Activated T-cell treated with anti-CD3 and anti-CD28 coated beads for 1 hour (primary cell): ENCODE measurements around the gene PROCR.
"Not testable (repeated sequence)": the region's sequence is repeated elsewhere in the genome, so short reads cannot be mapped to it uniquely, and the experiment has no call there.

Experiments used
- DNase-seq: peaks from one replicate; pipeline ENCODE4 v3.0.0-alpha.2; 2020; ENCODE audit warnings: low read depth

The PROCR gene

GRCh38 chr20:35171753-35172433, at the start of gene PROCR:
TSS of gene PROCR (plus strand) at chr20:35172072. CDS start at chr20:35172155, 83 bp downstream.
- DNase-seq, result no peak

DNA sequence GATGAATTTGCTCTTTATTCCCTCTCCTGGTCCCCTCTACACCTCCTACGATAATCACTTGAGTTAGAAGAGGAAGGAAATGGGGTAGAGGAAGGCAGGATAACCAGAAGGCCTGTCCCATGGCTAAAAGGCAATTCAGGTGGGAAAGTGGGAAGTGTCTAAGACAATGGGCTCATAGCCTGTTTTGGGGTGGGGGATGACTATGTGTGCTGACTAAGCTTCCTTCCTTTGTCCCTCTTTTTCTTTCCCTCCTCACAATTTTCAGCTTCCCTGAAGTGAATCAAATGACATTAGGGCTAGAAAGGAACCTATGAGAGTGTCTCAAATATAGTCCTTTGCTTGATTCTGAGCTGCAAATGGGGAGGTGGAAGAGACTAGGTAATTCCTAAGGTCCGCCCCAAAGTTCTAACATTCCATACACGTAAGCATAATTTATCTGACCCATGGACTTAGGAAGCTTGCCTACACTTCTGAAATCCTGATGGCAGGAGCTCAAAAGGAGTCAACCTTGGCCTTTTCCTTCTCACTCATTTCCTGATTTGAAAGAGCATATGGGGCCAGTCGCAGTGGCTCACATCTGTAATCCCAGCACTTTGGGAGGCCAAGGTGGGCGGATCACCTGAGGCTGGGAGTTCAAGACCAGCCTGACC, 49.0 kb upstream of the PROCR start:
- DNase-seq, result no peak

GRCh38 chr20:35125753-35126152, 46.1 kb upstream of the PROCR start:
- no peak for DNase-seq

GRCh38 chr20:35129647-35130069, 42.2 kb upstream of the PROCR start:
- DNase-seq, result no peak

GRCh38 chr20:35131934-35132333, 39.9 kb upstream of the PROCR start:
- no peak for DNase-seq

DNA sequence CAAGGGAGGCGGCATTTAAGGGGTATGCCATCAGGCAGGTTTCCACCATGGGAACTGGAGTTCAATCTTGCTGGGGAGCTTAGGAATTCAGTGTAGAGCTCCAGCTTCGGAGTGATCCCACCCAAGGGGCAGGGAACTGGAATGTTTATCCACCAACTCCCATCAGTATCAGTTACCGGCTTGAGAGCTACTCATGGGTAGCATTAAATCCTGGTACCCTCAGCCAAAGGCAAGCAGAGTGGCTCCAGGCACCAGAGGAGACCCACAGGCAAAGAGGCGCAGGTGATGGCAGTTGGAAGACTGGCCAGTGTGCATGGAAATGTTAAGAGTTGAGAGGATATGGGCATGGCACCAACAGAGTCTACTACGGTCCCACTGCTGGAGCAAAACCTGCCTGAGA, 38.8 kb upstream of the PROCR start:
- DNase-seq, result no peak

DNA sequence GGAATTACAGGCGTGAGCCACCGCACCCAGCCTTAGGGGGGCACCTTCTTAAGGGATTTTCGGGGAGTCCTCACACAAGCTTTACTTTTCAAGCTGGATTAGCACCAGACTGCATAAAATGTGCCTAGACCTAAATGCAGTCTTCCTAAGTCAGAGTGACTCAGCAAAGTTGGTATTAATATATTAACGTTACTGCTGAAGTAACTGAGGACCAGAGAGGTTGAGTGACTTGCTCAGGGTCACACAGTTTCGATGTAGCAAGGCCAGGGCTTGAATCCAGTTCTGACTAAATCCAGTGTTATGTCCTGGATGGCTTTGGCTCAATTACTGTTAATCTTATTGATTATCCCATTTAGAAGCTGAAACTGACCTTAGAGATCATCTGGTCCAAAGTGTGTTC, 38.1 kb upstream of the PROCR start:
- no peak for DNase-seq

DNA sequence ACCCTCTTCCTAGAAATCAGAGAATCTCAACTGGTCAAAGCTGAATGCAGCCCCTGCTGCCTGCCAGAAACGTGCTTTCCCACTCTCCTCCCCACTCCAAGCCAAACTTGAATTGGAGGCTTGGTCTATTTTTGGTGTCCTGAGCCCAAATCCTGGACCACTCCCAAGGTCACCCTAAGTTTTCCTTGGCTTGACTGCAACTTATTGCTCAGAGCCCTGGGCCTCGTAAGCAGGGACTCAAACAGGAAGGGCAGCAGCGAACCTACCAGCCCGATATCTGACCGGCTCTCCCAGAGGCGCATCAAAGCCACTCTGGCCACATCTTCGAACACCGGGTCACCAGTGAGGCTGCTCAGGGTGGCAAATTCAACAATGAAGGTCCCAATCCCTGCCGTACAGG, 37.4 kb upstream of the PROCR start:
- DNase-seq, result no peak

- DNase-seq, result no peak
Measured at GRCh38 chr20:35134880-35135279, 37.0 kb upstream of the PROCR start.

DNA sequence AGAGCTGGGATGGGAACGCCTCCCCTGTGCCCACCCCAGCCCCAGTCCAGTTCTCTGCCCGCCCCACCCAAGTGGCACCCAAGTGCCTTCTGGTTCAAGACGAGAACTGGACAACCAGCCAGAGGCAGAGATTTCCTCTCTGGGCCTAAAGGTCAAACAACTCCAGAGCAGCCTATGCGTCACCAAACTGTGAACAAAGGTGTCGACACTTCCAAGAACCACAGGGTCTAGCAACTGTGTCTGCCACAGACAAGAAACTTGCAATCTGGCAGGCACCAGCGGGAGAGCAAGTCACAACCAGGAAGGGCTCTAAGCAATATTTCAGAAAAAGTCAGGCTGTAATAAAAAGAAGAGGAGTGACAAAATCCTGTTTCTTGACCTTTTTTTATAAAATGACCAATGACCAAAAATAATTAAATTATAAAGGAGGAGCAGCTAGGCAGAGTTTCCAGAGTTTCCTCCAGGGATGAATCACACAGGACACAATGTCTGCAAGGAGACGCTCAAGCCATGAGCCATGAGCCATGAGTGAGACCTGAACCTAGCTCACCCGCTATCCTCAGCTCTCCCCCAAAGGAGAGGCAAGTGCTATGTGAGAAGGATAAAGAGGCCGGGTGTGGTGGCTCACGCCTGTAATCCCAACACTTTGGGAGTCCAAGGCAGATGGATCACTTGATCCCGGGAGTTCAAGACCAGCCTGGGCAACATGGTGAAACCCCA, 35.8 kb upstream of the PROCR start:
- no peak for DNase-seq

GRCh38 chr20:35144694-35145093, 27.2 kb upstream of the PROCR start:
- DNase-seq, result no peak

- DNase-seq, result no peak
Measured at GRCh38 chr20:35145141-35145564, 26.7 kb upstream of the PROCR start.

GRCh38 chr20:35146299-35146919, 25.5 kb upstream of the PROCR start:
- DNase-seq, result no peak

DNA sequence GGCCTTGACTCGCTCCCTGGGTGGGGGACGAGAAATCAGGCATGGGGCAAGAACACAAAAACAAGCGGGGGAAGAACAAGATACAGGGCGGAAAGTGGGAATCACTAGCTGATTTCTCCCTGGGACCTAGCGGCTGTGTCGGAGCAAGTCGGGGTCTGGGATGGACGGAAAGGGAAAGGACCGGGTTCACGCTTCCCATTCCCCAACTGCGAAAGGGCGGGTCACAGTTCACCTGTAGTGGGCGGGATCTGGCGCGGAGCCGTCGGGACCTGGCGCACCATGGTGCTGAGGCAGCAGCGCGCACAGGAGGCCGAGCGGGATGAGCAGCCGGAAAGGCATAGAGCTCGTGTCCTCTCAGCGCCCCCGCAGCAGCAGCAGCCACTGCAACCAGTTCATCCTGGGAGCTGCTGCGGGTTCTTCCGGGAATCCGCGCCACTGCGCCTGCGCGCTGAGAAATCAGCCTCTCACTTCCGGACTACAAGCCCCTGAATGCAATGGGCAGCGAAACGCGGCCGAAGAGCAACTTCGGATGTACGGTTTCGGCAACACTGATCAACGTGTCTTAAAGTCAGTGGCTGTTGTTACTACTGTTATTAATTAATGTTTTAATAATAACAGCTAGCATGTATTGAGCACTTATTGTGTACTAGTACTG, 24.8 kb upstream of the PROCR start, which contains the start of gene EDEM2:
TSS of gene EDEM2 (minus strand) at position 417 of the 655 bp plus-strand sequence. CDS start at position 339, 78 bp downstream.
- peak; percentile 89 for DNase-seq

DNA sequence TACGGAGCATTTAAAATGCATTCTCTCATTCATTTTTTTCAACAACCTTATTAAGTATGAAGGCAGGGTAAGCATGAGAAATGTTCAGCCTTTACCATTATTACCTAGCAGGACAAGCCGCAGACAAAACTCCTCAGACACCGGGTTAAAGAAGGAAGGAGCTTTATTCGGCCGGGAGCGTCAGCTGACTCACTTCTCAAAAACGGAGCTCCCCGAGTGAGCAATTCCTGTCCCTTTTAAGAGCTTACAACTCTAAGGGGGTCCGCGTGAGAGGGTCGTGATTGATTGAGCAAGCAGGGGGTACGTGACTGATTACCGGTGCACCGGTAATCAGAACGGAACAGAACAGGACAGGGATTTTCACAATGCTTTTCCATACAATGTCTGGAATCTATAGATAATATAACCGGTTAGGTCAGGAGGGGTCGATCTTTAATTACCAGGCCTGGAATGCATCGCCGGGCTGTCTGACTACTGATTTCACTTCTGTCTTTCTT, 24.2 kb upstream of the PROCR start:
- not testable (repeated sequence) for DNase-seq

DNA sequence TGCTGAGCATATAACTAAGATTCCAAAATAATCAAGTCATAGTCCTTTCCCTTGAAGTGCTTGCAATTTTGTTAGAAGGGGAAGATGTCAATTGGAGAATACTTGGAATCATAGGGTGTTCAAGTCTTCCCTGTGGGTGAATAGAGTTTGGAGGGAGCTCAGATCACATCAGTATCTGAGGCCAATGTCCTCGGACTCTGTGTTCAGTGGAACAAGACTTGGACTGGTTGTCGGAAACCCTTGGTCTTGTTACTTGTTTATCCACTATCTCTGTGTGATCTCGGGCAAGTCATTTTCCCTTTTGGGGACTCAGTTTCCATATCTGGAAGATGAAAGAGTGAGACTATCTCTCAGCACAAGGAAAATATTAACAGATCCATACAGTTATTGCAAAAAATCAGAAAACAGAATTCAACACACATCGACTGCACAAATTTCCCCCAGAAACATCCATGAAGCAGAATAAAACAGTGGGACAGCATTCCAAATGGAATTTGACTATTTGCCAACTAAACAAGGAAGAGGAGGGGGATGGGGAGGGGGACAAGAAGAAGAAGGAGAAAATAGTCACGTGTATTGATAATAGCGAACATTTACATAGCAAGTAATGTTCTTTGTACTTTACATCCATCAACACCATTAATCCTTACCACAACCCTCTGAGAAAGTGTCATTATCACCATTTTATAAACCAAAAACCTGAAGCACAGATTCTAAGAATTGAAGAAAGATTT, 20.9 kb upstream of the PROCR start:
- no peak for DNase-seq

GRCh38 chr20:35151736-35152135, 20.1 kb upstream of the PROCR start:
- no peak for DNase-seq

- DNase-seq, result no peak
Measured at GRCh38 chr20:35155936-35156335, 15.9 kb upstream of the PROCR start.

GRCh38 chr20:35156978-35157377, 14.9 kb upstream of the PROCR start:
- DNase-seq, result no peak

DNA sequence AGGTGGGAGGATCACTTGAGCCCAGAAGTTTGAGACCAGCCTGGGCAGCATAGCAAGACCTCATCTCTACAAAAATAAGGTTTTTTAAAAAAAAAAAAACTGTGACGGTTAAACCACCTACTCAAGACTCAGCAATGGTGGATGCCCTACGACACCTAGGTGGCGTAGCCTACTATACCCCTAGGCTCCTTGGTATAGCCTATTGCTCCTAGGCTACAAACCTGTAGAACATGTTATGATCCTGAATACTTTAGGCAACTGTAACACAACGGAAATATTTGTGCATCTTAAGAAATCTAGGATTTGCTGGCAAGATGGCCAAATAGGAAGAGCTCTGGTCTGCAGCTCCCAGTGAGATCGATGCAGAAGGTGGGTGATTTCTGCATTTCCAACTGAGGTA, 11.5 kb upstream of the PROCR start:
- not testable (repeated sequence) for DNase-seq

GRCh38 chr20:35164531-35164930, 7.3 kb upstream of the PROCR start:
- not testable (repeated sequence) for DNase-seq
